Prostate gland (tissue), 2 donors: ENCODE data around the gene EFCAB14.

ENCODE experiments used
- POLR2A ChIP-seq: fragments of 450-650 bp; IDR thresholded peaks from one replicate; pipeline ENCODE4 v1.6.1; 2016; ENCODE audit warnings: antibody characterized with exemption, mild to moderate bottlenecking
- TF ChIP-seq, protein P1 (sequence below), 4 experiments: fragments of 200-600 bp in 2 of 4; fragments of 450-650 bp in 2 of 4; sonication (generic) in 2 of 4; IDR thresholded peaks; 1 replicate in 3 of 4; 2 replicates in 1 of 4; pipeline ENCODE4 v1.5.1; 2016 to 2019; ENCODE audit warnings: antibody characterized with exemption in 4 of 4, mild to moderate bottlenecking in 2 of 4, moderate library complexity in 2 of 4

DNA sequence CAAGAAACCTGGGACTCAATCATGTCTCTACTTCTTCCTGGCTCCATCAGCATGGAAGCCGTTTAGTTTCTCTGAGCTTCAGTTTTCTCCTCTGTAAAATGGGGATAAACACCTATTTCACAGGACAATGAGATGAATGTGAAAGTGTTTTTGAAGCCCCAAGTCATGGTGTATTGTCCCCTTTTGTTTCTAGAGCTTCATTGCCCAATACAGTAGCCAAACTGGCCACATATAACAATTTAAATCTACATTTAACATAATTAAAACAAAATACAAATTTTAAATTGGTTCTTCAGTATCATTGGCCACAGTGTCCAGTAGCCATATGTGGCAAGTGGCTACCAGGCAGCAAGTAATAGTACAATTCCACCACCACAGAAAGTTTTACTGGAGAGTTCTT is 2.3 kb upstream of the EFCAB14 start:
- TF ChIP-seq, protein P1, sequence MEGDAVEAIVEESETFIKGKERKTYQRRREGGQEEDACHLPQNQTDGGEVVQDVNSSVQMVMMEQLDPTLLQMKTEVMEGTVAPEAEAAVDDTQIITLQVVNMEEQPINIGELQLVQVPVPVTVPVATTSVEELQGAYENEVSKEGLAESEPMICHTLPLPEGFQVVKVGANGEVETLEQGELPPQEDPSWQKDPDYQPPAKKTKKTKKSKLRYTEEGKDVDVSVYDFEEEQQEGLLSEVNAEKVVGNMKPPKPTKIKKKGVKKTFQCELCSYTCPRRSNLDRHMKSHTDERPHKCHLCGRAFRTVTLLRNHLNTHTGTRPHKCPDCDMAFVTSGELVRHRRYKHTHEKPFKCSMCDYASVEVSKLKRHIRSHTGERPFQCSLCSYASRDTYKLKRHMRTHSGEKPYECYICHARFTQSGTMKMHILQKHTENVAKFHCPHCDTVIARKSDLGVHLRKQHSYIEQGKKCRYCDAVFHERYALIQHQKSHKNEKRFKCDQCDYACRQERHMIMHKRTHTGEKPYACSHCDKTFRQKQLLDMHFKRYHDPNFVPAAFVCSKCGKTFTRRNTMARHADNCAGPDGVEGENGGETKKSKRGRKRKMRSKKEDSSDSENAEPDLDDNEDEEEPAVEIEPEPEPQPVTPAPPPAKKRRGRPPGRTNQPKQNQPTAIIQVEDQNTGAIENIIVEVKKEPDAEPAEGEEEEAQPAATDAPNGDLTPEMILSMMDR (IDR thresholded peaks at IDR 0.05) = no peak
- no peak for TF ChIP-seq POLR2A
